Lower leg skin (tissue), 4 donors: ENCODE measurements around the gene FLOT1. TPM values are rescaled to one million over a fixed set of nuclear protein-coding genes. Genes with fewer than 3 reads are reported as not detected.
"Not testable (repeated sequence)": the region's sequence is repeated elsewhere in the genome, so short reads cannot be mapped to it uniquely, and the experiment has no call there.

ENCODE experiments used
- DNase-seq, 2 donors: peaks; one replicate each; pipeline ENCODE4 v3.0.0-alpha.2; 2019; ENCODE audit warnings: low spot score in 2 of 2
- H3K4me3 ChIP-seq: fragments of 200-600 bp; sonication (generic); 2 replicates; pipeline ENCODE4 v1.5.1; 2017; ENCODE audit warnings: mild to moderate bottlenecking, low read depth; ENCODE audit not compliant: poor library complexity, severe bottlenecking
- CTCF ChIP-seq, 3 donors: fragments of 450-650 bp; IDR thresholded peaks; one replicate each; pipeline ENCODE4 v1.5.1; 2016; ENCODE audit warnings: antibody characterized with exemption in 3 of 3, mild to moderate bottlenecking in 3 of 3, moderate library complexity in 2 of 3
- POLR2A ChIP-seq, 2 donors: fragments of 450-650 bp; IDR thresholded peaks; one replicate each; pipeline ENCODE4 v1.6.1; 2016 to 2017; ENCODE audit warnings: antibody characterized with exemption in 2 of 2, mild to moderate bottlenecking in 1 of 2, moderate library complexity in 1 of 2
- WGBS, 2 donors: methylation state at CpG; one replicate each; pipeline ENCODE4 v1.1.5; 2018; 5-methylcytosine and 5-hydroxymethylcytosine counted together
- intact Hi-C: fragments of 100-400 bp; cut with DNase I; formaldehyde crosslinking; loops from one replicate; pipeline ENCODE4 v1.15.0; 2023; ENCODE audit warnings: low total_unique reads
- total RNA-seq, 4 donors: library from RNA; depleted of rRNA; stranded (reverse); fragments of >200 nt; gene quantifications; one replicate each; pipeline ENCODE4 v1.1.0, GENCODE V29; 2016

FLOT1 gene
- total RNA-seq, 4 donors from 2014 or later = 40.2 to 64.1 (median 42.5) TPM

DNA sequence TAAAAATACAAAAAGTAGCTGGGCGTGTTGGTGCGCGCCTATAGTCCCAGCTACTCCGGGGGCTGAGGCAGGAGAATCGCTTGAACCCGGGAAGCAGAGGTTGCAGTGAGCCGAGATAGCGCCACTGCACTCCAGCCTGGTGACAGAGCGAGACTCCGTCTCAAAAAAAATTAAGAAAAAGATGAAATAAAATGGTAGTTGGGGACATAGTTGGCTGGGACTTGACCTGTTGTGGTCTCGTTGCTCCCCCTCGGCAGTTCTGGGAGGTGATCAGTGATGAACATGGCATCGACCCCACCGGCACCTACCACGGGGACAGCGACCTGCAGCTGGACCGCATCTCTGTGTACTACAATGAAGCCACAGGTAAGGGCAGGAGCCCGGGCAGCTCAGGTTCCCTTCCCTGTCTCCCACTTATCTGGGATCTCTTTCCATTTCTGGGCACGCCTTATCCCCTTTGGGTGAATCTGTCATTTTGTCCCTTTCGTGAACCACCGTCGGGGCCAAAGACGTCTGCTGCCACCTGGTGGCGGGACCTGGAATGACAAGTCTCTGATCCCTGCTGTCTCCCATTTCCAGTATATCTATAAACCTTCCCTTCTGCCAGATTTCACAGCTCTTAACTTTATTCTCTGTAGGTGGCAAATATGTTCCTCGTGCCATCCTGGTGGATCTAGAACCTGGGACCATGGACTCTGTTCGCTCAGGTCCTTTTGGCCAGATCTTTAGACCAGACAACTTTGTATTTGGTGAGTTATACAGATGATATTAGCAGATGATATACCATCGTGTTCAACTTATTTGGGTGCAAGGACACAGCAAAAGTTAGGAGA lies 20.0 kb downstream of the FLOT1 start:
- peak overlapping the region; percentile 86 for H3K4me3 ChIP-seq
- intact Hi-C loops = loop anchor here (1.0 kb wide), 1 partner anchor 44 kb away; no protein-coding TSS in a partner anchor
- WGBS, 2 donors = 5 to 8% methylated on average over 27 of the region's 27 CpGs
- no peak for TF ChIP-seq POLR2A (IDR thresholded peaks at IDR 0.05)
- TF ChIP-seq CTCF (IDR thresholded peaks at IDR 0.05) = peak in 1 of 3 donors; percentile 98
- peak; percentile 90 to 98 for DNase-seq

DNA sequence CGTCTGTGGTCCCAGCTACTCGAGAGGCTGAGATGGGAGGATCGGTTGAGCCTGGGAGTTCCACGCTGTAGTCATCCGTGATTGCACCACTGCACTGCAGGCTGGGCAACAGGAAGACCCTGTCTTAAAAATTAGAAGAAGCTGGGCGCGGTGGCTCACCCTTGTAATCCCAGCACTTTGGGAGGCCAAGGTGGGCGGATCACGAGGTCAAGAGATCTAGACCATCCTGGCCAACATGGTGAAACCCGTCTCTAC lies 20.5 kb downstream of the FLOT1 start:
- 3 to 5% methylated on average over 10 of the region's 10 CpGs for WGBS, 2 donors
- H3K4me3 ChIP-seq = peak overlapping the region; percentile 86
- intact Hi-C loops = not testable (repeated sequence)
- peak; percentile 53 to 91 for DNase-seq

DNA sequence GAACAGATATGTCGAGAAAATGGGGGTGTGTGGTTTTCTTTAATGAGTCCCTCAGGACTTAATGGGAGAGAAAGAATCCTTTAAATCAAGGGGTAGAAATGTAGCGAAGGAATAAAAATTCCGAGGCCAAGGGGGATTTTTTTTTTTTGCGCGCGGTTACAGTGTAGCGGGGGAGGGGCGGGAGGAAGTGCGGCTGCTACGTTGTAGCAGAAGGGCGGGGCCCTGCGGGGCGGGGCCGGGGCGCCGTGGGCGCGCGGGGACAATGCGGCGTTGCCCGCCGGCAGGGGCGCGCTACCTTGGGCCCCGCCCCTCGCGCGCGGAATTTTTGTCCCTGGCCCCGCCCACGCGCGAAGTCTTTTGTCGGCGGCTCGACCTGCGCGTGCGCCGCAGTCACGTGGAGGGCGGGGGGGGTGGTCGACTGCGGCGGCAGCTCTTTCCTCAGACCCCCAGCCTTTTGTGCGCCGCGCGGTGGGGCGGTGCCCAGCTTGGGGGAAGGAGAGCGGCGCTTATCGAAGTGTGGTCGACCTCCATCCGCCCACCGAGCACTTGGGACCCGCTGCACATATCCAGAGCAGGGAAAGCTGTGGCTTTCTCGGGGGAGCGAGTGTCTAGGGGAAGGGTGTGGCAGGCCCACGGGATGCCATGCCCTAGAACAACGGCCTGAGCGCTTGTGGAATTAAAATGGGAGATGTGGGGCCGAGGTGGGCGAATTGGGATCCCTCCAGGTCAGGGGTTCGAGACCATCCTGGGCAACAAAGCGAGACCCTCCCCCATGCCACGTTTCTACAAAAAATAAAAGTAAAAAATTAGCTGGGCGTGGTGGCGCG lies 21.1 kb downstream of the FLOT1 start:
- DNase-seq = peak; percentile 88 to 98
- TF ChIP-seq POLR2A (IDR thresholded peaks at IDR 0.05) (no peak), CTCF (IDR thresholded peaks at IDR 0.05) (peak in 1 of 3 donors; percentile 10)
- intact Hi-C loops = no loop called here
- H3K4me3 ChIP-seq = peak overlapping the region; percentile 86
- WGBS, 2 donors = 1 to 2% methylated on average over 46 to 67 of the region's 71 CpGs

DNA sequence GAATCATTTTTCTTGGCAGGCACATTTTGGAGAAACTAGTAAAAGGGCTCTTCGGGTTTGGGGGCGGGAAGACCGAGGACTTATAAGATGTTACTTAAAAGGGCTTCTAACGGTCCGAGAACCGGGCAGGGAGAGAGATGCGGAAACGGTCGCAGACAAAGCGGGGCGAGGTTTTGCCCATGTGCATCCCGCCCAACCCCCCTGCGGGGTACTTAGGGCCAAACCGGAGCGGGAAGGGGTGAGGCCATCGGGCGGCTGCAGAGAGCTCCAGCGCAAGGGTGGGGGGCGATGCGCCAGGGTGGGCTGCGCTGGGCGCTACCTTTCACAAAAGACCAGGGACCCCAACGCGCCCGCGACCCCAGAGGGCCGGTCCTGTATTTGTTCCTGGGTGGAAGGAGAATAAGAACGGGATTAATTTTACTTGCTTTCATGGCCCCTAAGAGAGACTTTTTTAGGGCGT lies 21.7 kb downstream of the FLOT1 start:
- H3K4me3 ChIP-seq = peak overlapping the region; percentile 80
- 0% methylated on average over 29 of the region's 29 CpGs for WGBS, 2 donors
- DNase-seq = peak; percentile 76 to 95
- intact Hi-C loops = no loop called here
- TF ChIP-seq POLR2A (IDR thresholded peaks at IDR 0.05) = no peak
- no peak for TF ChIP-seq CTCF (IDR thresholded peaks at IDR 0.05)

GRCh38 chr6:30719791-30720737 lies 22.4 kb downstream of the FLOT1 start, which contains the start of gene TUBB:
Gene TUBB, plus strand, starts transcription at chr6:30720352. Its CDS starts 155 bp downstream, at chr6:30720507.
- peak within 1 kb of the TSS; percentile 80 for H3K4me3 ChIP-seq
- intact Hi-C loops = no loop called here
- 0 to 1% methylated on average over 38 of the region's 38 CpGs for WGBS, 2 donors
- TF ChIP-seq POLR2A (IDR thresholded peaks at IDR 0.05) = no peak
- TF ChIP-seq CTCF (IDR thresholded peaks at IDR 0.05) = no peak
- DNase-seq = peak; percentile 96 to 99
